Muscle layer of duodenum (tissue), 2 donors: Measurements from ENCODE around the gene ADPRS.

Experiments used
- H3K27ac ChIP-seq: one replicate; pipeline ENCODE4 v1.7.0; 2013; ENCODE audit warnings: mild to moderate bottlenecking, low read length
- H3K27me3 ChIP-seq: one replicate; pipeline ENCODE4 v1.7.0; 2013; ENCODE audit warnings: low read depth, mild to moderate bottlenecking, control low read depth, low read length
- H3K36me3 ChIP-seq, 2 donors: one replicate each; pipeline ENCODE4 v1.7.0; 2013; ENCODE audit warnings: low read length in 2 of 2, control low read depth in 1 of 2, mild to moderate bottlenecking in 1 of 2; ENCODE audit not compliant: insufficient read depth in 2 of 2, control insufficient read depth in 1 of 2
- H3K4me1 ChIP-seq, 2 donors: one replicate each; pipeline ENCODE4 v1.7.0; 2013; ENCODE audit warnings: low read length in 2 of 2, mild to moderate bottlenecking in 2 of 2, control low read depth in 1 of 2, moderate library complexity in 1 of 2; ENCODE audit not compliant: insufficient read depth in 2 of 2, control insufficient read depth in 1 of 2
- H3K4me3 ChIP-seq, 2 donors: one replicate each; pipeline ENCODE4 v1.7.0; 2013; ENCODE audit warnings: low read length in 2 of 2, low read depth in 1 of 2, mild to moderate bottlenecking in 1 of 2
- H3K9me3 ChIP-seq, 2 donors: one replicate each; pipeline ENCODE4 v1.7.0; 2013; ENCODE audit warnings: low read length in 2 of 2, control low read depth in 1 of 2, mild to moderate bottlenecking in 1 of 2; ENCODE audit not compliant: control insufficient read depth in 1 of 2
- donor health status: healthy.

Gene ADPRS

GRCh38 chr1:36126005-36126716 lies 37.5 kb downstream of the ADPRS start:
- Histone ChIP-seq H3K9me3 (no peaks in the 10 kb centered on the region), H3K27ac (no peak overlapping the region), H3K27me3 (no peaks in the 10 kb centered on the region), H3K36me3 (no peaks in the 10 kb centered on the region), H3K4me3 (no peak overlapping the region), H3K4me1 (peaks cover 0 to 15% of the 10 kb centered on the region in 2 donors)

GRCh38 chr1:36126797-36127500 lies 38.3 kb downstream of the ADPRS start:
- peaks cover 0 to 15% of the 10 kb centered on the region in 2 donors for H3K4me1 ChIP-seq
- H3K36me3 ChIP-seq, result no peaks in the 10 kb centered on the region
- H3K9me3 ChIP-seq, result no peaks in the 10 kb centered on the region
- no peaks in the 10 kb centered on the region for H3K27me3 ChIP-seq
- no peak overlapping the region for H3K4me3 ChIP-seq
- no peak overlapping the region for H3K27ac ChIP-seq

- peaks cover 0 to 15% of the 10 kb centered on the region in 2 donors for H3K4me1 ChIP-seq
- no peaks in the 10 kb centered on the region for H3K9me3 ChIP-seq
- H3K36me3 ChIP-seq, result no peaks in the 10 kb centered on the region
- no peak overlapping the region for H3K4me3 ChIP-seq
- H3K27ac ChIP-seq, result no peak overlapping the region
- H3K27me3 ChIP-seq, result no peaks in the 10 kb centered on the region
These were observed 39.6 kb downstream of the ADPRS start for GRCh38 chr1:36128126-36128904.

GRCh38 chr1:36128905-36129206 lies 40.2 kb downstream of the ADPRS start:
- Histone ChIP-seq H3K27ac (no peak overlapping the region), H3K27me3 (no peaks in the 10 kb centered on the region), H3K36me3 (no peaks in the 10 kb centered on the region), H3K9me3 (no peaks in the 10 kb centered on the region), H3K4me1 (peaks cover 0 to 15% of the 10 kb centered on the region in 2 donors), H3K4me3 (no peak overlapping the region)

GRCh38 chr1:36132029-36132428 lies 43.3 kb downstream of the ADPRS start:
- no peak overlapping the region for H3K27ac ChIP-seq
- no peaks in the 10 kb centered on the region for H3K9me3 ChIP-seq
- H3K4me3 ChIP-seq, result no peak overlapping the region
- H3K4me1 ChIP-seq, result peaks cover 0 to 6% of the 10 kb centered on the region in 2 donors
- no peaks in the 10 kb centered on the region for H3K27me3 ChIP-seq
- peaks cover 3 to 9% of the 10 kb centered on the region in 2 donors for H3K36me3 ChIP-seq

GRCh38 chr1:36133484-36133883 lies 44.8 kb downstream of the ADPRS start:
- no peak overlapping the region for H3K4me3 ChIP-seq
- H3K4me1 ChIP-seq, result peaks cover 0 to 6% of the 10 kb centered on the region in 2 donors
- H3K9me3 ChIP-seq, result no peaks in the 10 kb centered on the region
- no peaks in the 10 kb centered on the region for H3K27me3 ChIP-seq
- no peak overlapping the region for H3K27ac ChIP-seq
- H3K36me3 ChIP-seq, result peaks cover 16 to 22% of the 10 kb centered on the region in 2 donors

GRCh38 chr1:36134031-36134430 lies 45.3 kb downstream of the ADPRS start:
- Histone ChIP-seq H3K4me1 (peaks cover 0 to 6% of the 10 kb centered on the region in 2 donors), H3K27ac (no peak overlapping the region), H3K4me3 (no peak overlapping the region), H3K9me3 (no peaks in the 10 kb centered on the region), H3K36me3 (peaks cover 17 to 22% of the 10 kb centered on the region in 2 donors), H3K27me3 (no peaks in the 10 kb centered on the region)

GRCh38 chr1:36134505-36135329 lies 46.0 kb downstream of the ADPRS start:
- H3K27me3 ChIP-seq, result no peaks in the 10 kb centered on the region
- no peak overlapping the region for H3K4me3 ChIP-seq
- peaks cover 21 to 27% of the 10 kb centered on the region in 2 donors for H3K36me3 ChIP-seq
- H3K4me1 ChIP-seq, result peaks cover 0 to 6% of the 10 kb centered on the region in 2 donors
- H3K27ac ChIP-seq, result peak overlapping the region; percentile 86
- no peaks in the 10 kb centered on the region for H3K9me3 ChIP-seq

- no peaks in the 10 kb centered on the region for H3K27me3 ChIP-seq
- no peak overlapping the region for H3K4me3 ChIP-seq
- H3K27ac ChIP-seq, result peak overlapping the region; percentile 86
- peaks cover 25 to 28% of the 10 kb centered on the region in 2 donors for H3K36me3 ChIP-seq
- no peaks in the 10 kb centered on the region for H3K9me3 ChIP-seq
- H3K4me1 ChIP-seq, result peaks cover 0 to 8% of the 10 kb centered on the region in 2 donors
These were observed 46.6 kb downstream of the ADPRS start for GRCh38 chr1:36135330-36135667.

- H3K4me1 ChIP-seq, result peaks cover 0 to 10% of the 10 kb centered on the region in 2 donors
- peak overlapping the region in 1 of 2 donors; percentile 5 for H3K4me3 ChIP-seq
- no peaks in the 10 kb centered on the region for H3K27me3 ChIP-seq
- H3K36me3 ChIP-seq, result peaks cover 25 to 28% of the 10 kb centered on the region in 2 donors
- peak overlapping the region; percentile 86 for H3K27ac ChIP-seq
- no peaks in the 10 kb centered on the region for H3K9me3 ChIP-seq
These were observed 47.1 kb downstream of the ADPRS start for GRCh38 chr1:36135796-36136195.

- Histone ChIP-seq H3K9me3 (no peaks in the 10 kb centered on the region), H3K36me3 (peaks cover 25 to 28% of the 10 kb centered on the region in 2 donors), H3K27me3 (no peaks in the 10 kb centered on the region), H3K4me1 (peaks cover 0 to 10% of the 10 kb centered on the region in 2 donors), H3K27ac (peak overlapping the region; percentile 86), H3K4me3 (no peak overlapping the region)
These were observed 47.8 kb downstream of the ADPRS start for GRCh38 chr1:36136535-36136934.
